HepG2 (cell line): ENCODE results near the gene AIP. TPM values are rescaled to one million over a fixed set of nuclear protein-coding genes. Genes with fewer than 3 reads are reported as not detected.

Experiments used
- ATF3 ChIP-seq: sonication (generic); formaldehyde crosslinking; IDR thresholded peaks from 2 replicates; pipeline ENCODE4 v1.4.0; 2020; ENCODE audit warnings: missing genetic modification reagents
- ATF7-NPFF ChIP-seq: sonication (generic); formaldehyde crosslinking; IDR thresholded peaks from 2 replicates; pipeline ENCODE4 v1.8.1; 2023; ENCODE audit warnings: mild to moderate bottlenecking, low read depth, missing genetic modification reagents, moderate library complexity
- CBX5 ChIP-seq: sonication (generic); formaldehyde crosslinking; IDR thresholded peaks from 2 replicates; pipeline ENCODE4 v1.4.0; 2020; ENCODE audit warnings: missing genetic modification reagents, borderline replicate concordance
- DNMT1 ChIP-seq: sonication (generic); formaldehyde crosslinking; IDR thresholded peaks from 2 replicates; pipeline ENCODE4 v1.5.1; 2020; ENCODE audit warnings: mild to moderate bottlenecking, missing genetic modification reagents
- MXD4 ChIP-seq: IDR thresholded peaks from 2 replicates; pipeline ENCODE4 v1.6.1; 2016; ENCODE audit warnings: mild to moderate bottlenecking, missing biosample characterization, missing genetic modification reagents
- NR2F6 ChIP-seq, 2 experiments: IDR thresholded peaks; 2 replicates each; pipeline ENCODE4 v1.6.1; 2016; ENCODE audit warnings: antibody characterized with exemption in 1 of 2, mild to moderate bottlenecking in 1 of 2
- SKIL ChIP-seq: sonication (generic); formaldehyde crosslinking; IDR thresholded peaks from 2 replicates; pipeline ENCODE4 v1.8.0; 2022; ENCODE audit warnings: missing genetic modification reagents, mild to moderate bottlenecking, moderate library complexity, borderline replicate concordance
- SOX13 ChIP-seq, 3 experiments: fragments of 450-650 bp in 1 of 3; sonication (generic) in 1 of 3; formaldehyde crosslinking in 1 of 3; IDR thresholded peaks in 2 of 3; conservative IDR thresholded peaks in 1 of 3; 2 replicates each; pipeline versions ENCODE4 v1.5.0 to v1.6.1; 2016 to 2020; ENCODE audit warnings: antibody characterized with exemption in 1 of 3, mild to moderate bottlenecking in 1 of 3, missing compliant biosample characterization in 1 of 3, missing genetic modification reagents in 1 of 3, moderate library complexity in 1 of 3
- TFAP4 ChIP-seq: sonication (generic); IDR thresholded peaks from 2 replicates; pipeline ENCODE4 v1.6.1; 2016; ENCODE audit warnings: low read depth, borderline replicate concordance
- THAP11 ChIP-seq: IDR thresholded peaks from 2 replicates; pipeline ENCODE4 v1.6.1; 2016; ENCODE audit warnings: missing biosample characterization, missing genetic modification reagents
- ZBTB21 ChIP-seq: sonication (generic); formaldehyde crosslinking; IDR thresholded peaks from 2 replicates; pipeline ENCODE4 v1.4.0; 2020; ENCODE audit warnings: missing genetic modification reagents
- ZMAT3 ChIP-seq: sonication (generic); formaldehyde crosslinking; conservative IDR thresholded peaks from 2 replicates; pipeline ENCODE4 v1.7.0; 2021; ENCODE audit warnings: missing genetic modification reagents
- ZNF235 ChIP-seq: sonication (generic); formaldehyde crosslinking; IDR thresholded peaks from 2 replicates; pipeline ENCODE4 v1.8.1; 2023; ENCODE audit warnings: mild to moderate bottlenecking, missing genetic modification reagents, borderline replicate concordance
- ZNF3 ChIP-seq: IDR thresholded peaks from 2 replicates; pipeline ENCODE4 v1.7.0; 2017; ENCODE audit warnings: inconsistent platforms
- ZNF652 ChIP-seq: IDR thresholded peaks from 2 replicates; pipeline ENCODE4 v1.6.1; 2016; ENCODE audit warnings: low read depth, borderline replicate concordance
- ZNF687 ChIP-seq: sonication (generic); formaldehyde crosslinking; IDR thresholded peaks from 2 replicates; pipeline ENCODE4 v1.5.1; 2020; ENCODE audit warnings: mild to moderate bottlenecking, missing genetic modification reagents, moderate library complexity
- polyA plus RNA-seq, 8 experiments: library from polyadenylated mRNA; depleted of rRNA in 3 of 8; stranded (reverse) in 7 of 8; unstranded in 1 of 8; fragments of >200 nt; fragmentation: Illumina TruSeq in 4 of 8; extraction: Trizol in 4 of 8; gene quantifications; 2 replicates each; pipeline versions ENCODE4 v1.2.1 to v1.2.3, GENCODE V29; 2011 to 2016; ENCODE audit warnings: low read depth in 4 of 8, missing spikeins in 1 of 8, mixed read lengths in 1 of 8; ENCODE audit not compliant: insufficient read depth in 1 of 8
- total RNA-seq, 5 experiments: library from RNA; depleted of rRNA; stranded (reverse); fragments of >200 nt; fragmentation: Illumina TruSeq; extraction: Trizol; gene quantifications; 2 replicates each; pipeline ENCODE4 v1.2.3, GENCODE V29; 2016; ENCODE audit warnings: low read depth in 1 of 5
- TF ChIP-seq, protein P1 (sequence below): sonication (generic); formaldehyde crosslinking; IDR thresholded peaks from 2 replicates; pipeline ENCODE4 v1.4.0; 2020; ENCODE audit warnings: missing genetic modification reagents, borderline replicate concordance

Gene AIP
- total and polyA plus RNA-seq, 2 of the 13 experiments (the other 11 are each of a cell fraction or from before 2014, with no cell fraction given): 51.8 to 110 TPM

DNA sequence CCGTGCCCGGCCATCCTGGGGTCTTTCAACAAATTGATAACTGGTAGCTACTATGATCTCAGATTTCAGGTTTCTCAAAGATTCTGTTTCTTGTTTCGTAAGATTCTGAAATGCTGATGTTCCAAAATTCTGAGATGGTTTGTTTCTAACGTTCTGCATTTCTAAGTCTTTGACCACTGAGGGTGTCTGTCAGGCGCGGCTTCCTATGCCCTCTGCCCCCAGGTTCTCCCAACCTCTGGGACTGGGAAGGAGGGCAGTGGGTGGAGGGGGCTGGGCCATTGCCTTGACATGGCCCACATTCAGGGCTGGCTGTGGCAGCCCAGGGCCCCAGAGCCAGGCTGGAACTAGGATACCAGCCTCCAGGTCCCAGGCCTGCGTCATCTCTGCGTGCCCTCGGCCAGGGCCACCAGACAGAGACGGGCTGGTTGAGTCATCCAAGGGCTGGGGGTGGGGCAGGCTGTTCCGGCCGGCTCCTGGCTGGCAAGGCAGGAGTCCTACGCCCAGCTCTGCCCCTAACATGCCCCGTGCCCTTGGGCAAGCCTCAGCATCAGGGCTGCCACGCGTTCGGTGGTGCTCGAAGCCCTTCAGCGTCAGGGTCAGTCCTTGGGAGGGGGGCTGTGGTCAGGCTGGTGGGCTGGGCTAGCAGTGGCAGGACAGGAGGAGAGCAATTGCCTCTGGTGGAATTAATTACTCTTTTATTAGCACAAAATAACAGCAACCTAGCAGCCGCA, 19.0 kb upstream of the AIP start (continued):
- TF ChIP-seq SKIL (CRISPR knock-in tag) (peak; percentile 35; the same call in 1 of the 2 replicates), ZNF687 (CRISPR knock-in tag) (peak; percentile 84; the same call in 1 of the 2 replicates), ZBTB21 (0 out of 2 replicates have a peak, but pooled peaks have one; percentile 34), THAP11 (CRISPR knock-in tag) (peak; percentile 68; the same call in 1 of the 2 replicates), ZNF3 (peak; percentile 46; the same call in 1 of the 2 replicates), MXD4 (peak; percentile 34; the same call in 1 of the 2 replicates), ZMAT3 (CRISPR knock-in tag) (0 out of 2 replicates have a peak, but pooled peaks have one; percentile 17), DNMT1 (CRISPR knock-in tag) (0 out of 2 replicates have a peak, but pooled peaks have one; percentile 48), ATF7-NPFF (peak; percentile 76; the same call in 1 of the 2 replicates), ZNF235 (CRISPR knock-in tag) (0 out of 2 replicates have a peak, but pooled peaks have one; percentile 43), SOX13 (IDR thresholded peaks at IDR 0.05) (no peak), SOX13 (CRISPR knock-in tag; conservative IDR thresholded peaks at IDR 0.05 in 1 of 2, IDR thresholded peaks at IDR 0.05 in 1 of 2) (0 out of 4 replicates have a peak, but pooled peaks of 1 of the 2 experiments have one; percentile 19), TFAP4 (peak; percentile 39; the same call in 1 of the 2 replicates), NR2F6 (IDR thresholded peaks at IDR 0.05) (no peak), NR2F6 (CRISPR knock-in tag; IDR thresholded peaks at IDR 0.05) (no peak), ZNF652 (CRISPR knock-in tag) (no peak), ATF3 (CRISPR knock-in tag) (peak; percentile 92), CBX5 (CRISPR knock-in tag) (0 out of 2 replicates have a peak, but pooled peaks have one; percentile 18)
- TF ChIP-seq, protein P1, sequence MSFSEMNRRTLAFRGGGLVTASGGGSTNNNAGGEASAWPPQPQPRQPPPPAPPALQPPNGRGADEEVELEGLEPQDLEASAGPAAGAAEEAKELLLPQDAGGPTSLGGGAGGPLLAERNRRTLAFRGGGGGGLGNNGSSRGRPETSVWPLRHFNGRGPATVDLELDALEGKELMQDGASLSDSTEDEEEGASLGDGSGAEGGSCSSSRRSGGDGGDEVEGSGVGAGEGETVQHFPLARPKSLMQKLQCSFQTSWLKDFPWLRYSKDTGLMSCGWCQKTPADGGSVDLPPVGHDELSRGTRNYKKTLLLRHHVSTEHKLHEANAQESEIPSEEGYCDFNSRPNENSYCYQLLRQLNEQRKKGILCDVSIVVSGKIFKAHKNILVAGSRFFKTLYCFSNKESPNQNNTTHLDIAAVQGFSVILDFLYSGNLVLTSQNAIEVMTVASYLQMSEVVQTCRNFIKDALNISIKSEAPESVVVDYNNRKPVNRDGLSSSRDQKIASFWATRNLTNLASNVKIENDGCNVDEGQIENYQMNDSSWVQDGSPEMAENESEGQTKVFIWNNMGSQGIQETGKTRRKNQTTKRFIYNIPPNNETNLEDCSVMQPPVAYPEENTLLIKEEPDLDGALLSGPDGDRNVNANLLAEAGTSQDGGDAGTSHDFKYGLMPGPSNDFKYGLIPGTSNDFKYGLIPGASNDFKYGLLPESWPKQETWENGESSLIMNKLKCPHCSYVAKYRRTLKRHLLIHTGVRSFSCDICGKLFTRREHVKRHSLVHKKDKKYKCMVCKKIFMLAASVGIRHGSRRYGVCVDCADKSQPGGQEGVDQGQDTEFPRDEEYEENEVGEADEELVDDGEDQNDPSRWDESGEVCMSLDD (CRISPR knock-in tag): no peak
